H9 (cell line): ENCODE measurements around the gene TREML4. TPM values are rescaled to one million over a fixed set of nuclear protein-coding genes. Genes with fewer than 3 reads are reported as not detected.

Source experiments
- DNase-seq: peaks from one replicate; pipeline ENCODE4 v3.0.0-alpha.2; 2017
- H2AFZ ChIP-seq: one replicate; pipeline ENCODE4 v1.6.1; 2013; ENCODE audit warnings: mild to moderate bottlenecking, low read length, control low read depth, moderate library complexity
- H2AK5ac ChIP-seq: 2 replicates; pipeline ENCODE4 v1.6.1; 2013; ENCODE audit warnings: low read length, control low read depth, mixed read lengths; ENCODE audit not compliant: insufficient read length
- H2BK120ac ChIP-seq: one replicate; pipeline ENCODE4 v1.6.1; 2013; ENCODE audit warnings: low read depth, mild to moderate bottlenecking, low read length, control low read depth, inconsistent platforms; ENCODE audit not compliant: poor library complexity, severe bottlenecking
- H2BK12ac ChIP-seq: 2 replicates; pipeline ENCODE4 v1.6.1; 2013; ENCODE audit warnings: low read length, control low read depth, mixed read lengths, low read depth; ENCODE audit not compliant: insufficient read length
- H2BK15ac ChIP-seq: 2 replicates; pipeline ENCODE4 v1.6.1; 2013; ENCODE audit warnings: low read depth, low read length, control low read depth
- H2BK20ac ChIP-seq: one replicate; pipeline ENCODE4 v1.6.1; 2013; ENCODE audit warnings: low read depth, mild to moderate bottlenecking, low read length, control low read depth, inconsistent platforms; ENCODE audit not compliant: poor library complexity, severe bottlenecking
- H2BK5ac ChIP-seq: 2 replicates; pipeline ENCODE4 v1.6.1; 2013; ENCODE audit warnings: low read length, control low read depth, mixed read lengths; ENCODE audit not compliant: insufficient read length
- H3K14ac ChIP-seq: 2 replicates; pipeline ENCODE4 v1.6.1; 2013; ENCODE audit warnings: low read length, control low read depth; ENCODE audit not compliant: insufficient read depth
- H3K18ac ChIP-seq: 2 replicates; pipeline ENCODE4 v1.6.1; 2013; ENCODE audit warnings: low read depth, mild to moderate bottlenecking, mixed read lengths, low read length, control low read depth; ENCODE audit not compliant: insufficient read length
- H3K23ac ChIP-seq: 2 replicates; pipeline ENCODE4 v1.6.1; 2013; ENCODE audit warnings: low read length, control low read depth, mixed read lengths, low read depth; ENCODE audit not compliant: insufficient read length
- H3K23me2 ChIP-seq: 2 replicates; pipeline ENCODE4 v1.6.1; 2013; ENCODE audit warnings: low read depth, mild to moderate bottlenecking, mixed read lengths, low read length, control low read depth; ENCODE audit not compliant: insufficient read length, poor library complexity, severe bottlenecking
- H3K27ac ChIP-seq: 2 replicates; pipeline ENCODE4 v1.5.1; 2013; ENCODE audit warnings: low read length, control low read depth, mixed read lengths, low read depth; ENCODE audit not compliant: insufficient read length
- H3K27me3 ChIP-seq: 2 replicates; pipeline ENCODE4 v1.6.1; 2013; ENCODE audit warnings: low read length, control low read depth, inconsistent platforms; ENCODE audit not compliant: insufficient read depth
- H3K4ac ChIP-seq: 2 replicates; pipeline ENCODE4 v1.6.1; 2013; ENCODE audit warnings: low read depth, mild to moderate bottlenecking, control low read depth, inconsistent platforms, low read length, moderate library complexity
- H3K4me1 ChIP-seq: 2 replicates; pipeline ENCODE4 v1.6.1; 2013; ENCODE audit warnings: low read length, control low read depth, inconsistent platforms; ENCODE audit not compliant: insufficient read depth
- H3K4me2 ChIP-seq: 2 replicates; pipeline ENCODE4 v1.6.1; 2013; ENCODE audit warnings: low read length, control low read depth, mixed read lengths; ENCODE audit not compliant: insufficient read length, insufficient read depth
- H3K56ac ChIP-seq: 2 replicates; pipeline ENCODE4 v1.6.1; 2013; ENCODE audit warnings: low read depth, mild to moderate bottlenecking, mixed read lengths, low read length, control low read depth; ENCODE audit not compliant: insufficient read length
- H3K79me1 ChIP-seq: 2 replicates; pipeline ENCODE4 v1.6.1; 2013; ENCODE audit warnings: low read depth, mild to moderate bottlenecking, moderate library complexity, low read length, control low read depth, inconsistent platforms; ENCODE audit not compliant: insufficient read depth, poor library complexity, severe bottlenecking
- H3K79me2 ChIP-seq: 2 replicates; pipeline ENCODE4 v1.6.1; 2013; ENCODE audit warnings: low read length, control low read depth, inconsistent platforms; ENCODE audit not compliant: insufficient read depth
- H3K9ac ChIP-seq: 2 replicates; pipeline ENCODE4 v1.6.1; 2013; ENCODE audit warnings: low read length, control low read depth, mixed read lengths; ENCODE audit not compliant: insufficient read length; ENCODE audit errors: extremely low read depth
- H3K9me3 ChIP-seq: one replicate; pipeline ENCODE4 v1.6.1; 2013; ENCODE audit warnings: low read depth, low read length, inconsistent platforms; ENCODE audit not compliant: control insufficient read depth
- H3T11ph ChIP-seq: one replicate; pipeline ENCODE4 v1.6.1; 2013; ENCODE audit warnings: mild to moderate bottlenecking, low read length, control low read depth, inconsistent platforms
- H4K20me1 ChIP-seq: one replicate; pipeline ENCODE4 v1.6.1; 2013; ENCODE audit not compliant: control insufficient read depth, insufficient read length, insufficient read depth
- H4K5ac ChIP-seq: 2 replicates; pipeline ENCODE4 v1.6.1; 2013; ENCODE audit warnings: low read depth, mild to moderate bottlenecking, mixed read lengths, low read length, control low read depth; ENCODE audit not compliant: insufficient read length
- H4K8ac ChIP-seq: replicated peaks from 2 replicates; pipeline ENCODE4 v1.6.1; 2013; ENCODE audit warnings: low read length, control low read depth, mixed read lengths, low read depth; ENCODE audit not compliant: insufficient read length
- H4K91ac ChIP-seq: 2 replicates; pipeline ENCODE4 v1.6.1; 2013; ENCODE audit warnings: low read depth, mild to moderate bottlenecking, moderate library complexity, mixed read lengths, low read length, control low read depth; ENCODE audit not compliant: insufficient read length
- H3K27ac Mint-ChIP-seq, 3 experiments: 2 replicates in 2 of 3; 3 replicates in 1 of 3; pipeline ENCODE4 v1.8.0; 2020 to 2021; ENCODE audit warnings: mixed read lengths in 3 of 3, mild to moderate bottlenecking in 1 of 3, moderate library complexity in 1 of 3
- H3K27me3 Mint-ChIP-seq: 2 replicates; pipeline ENCODE4 v1.8.0; 2021; ENCODE audit warnings: low read depth, mild to moderate bottlenecking, moderate library complexity, mixed read lengths
- H3K36me3 Mint-ChIP-seq, 3 experiments: 2 replicates in 2 of 3; 3 replicates in 1 of 3; pipeline ENCODE4 v1.8.0; 2020 to 2021; ENCODE audit warnings: low read depth in 3 of 3, mixed read lengths in 3 of 3; ENCODE audit not compliant: insufficient read depth in 1 of 3
- H3K4me1 Mint-ChIP-seq, 2 experiments: 2 replicates each; pipeline ENCODE4 v1.8.0; 2020; ENCODE audit warnings: mixed read lengths in 2 of 2
- H3K4me3 Mint-ChIP-seq, 2 experiments: 2 replicates in 1 of 2; 3 replicates in 1 of 2; pipeline ENCODE4 v1.8.0; 2020 to 2021; ENCODE audit warnings: mild to moderate bottlenecking in 2 of 2, mixed read lengths in 2 of 2, moderate library complexity in 1 of 2
- H3K9me3 Mint-ChIP-seq, 2 experiments: 2 replicates in 1 of 2; 3 replicates in 1 of 2; pipeline ENCODE4 v1.8.0; 2020; ENCODE audit warnings: mild to moderate bottlenecking in 2 of 2, mixed read lengths in 2 of 2, moderate library complexity in 1 of 2
- CTCF ChIP-seq: fragments of 200-600 bp; sonication (generic); conservative IDR thresholded peaks from 3 replicates; pipeline ENCODE4 v1.8.0; 2021; ENCODE audit warnings: antibody characterized with exemption, mild to moderate bottlenecking
- WGBS: extraction: QIAGEN DNeasy Blood & Tissue Kit; methylation state at CpG from one replicate; pipeline ENCODE4 v1.1.7; 2013; ENCODE audit warnings: missing lambda C conversion rate, low lambda C conversion rate, mixed read lengths; ENCODE audit not compliant: insufficient read length; ENCODE audit errors: extremely low coverage; 5-methylcytosine and 5-hydroxymethylcytosine counted together
- total RNA-seq: library from RNA; stranded (reverse); gene quantifications from 2 replicates; pipeline ENCODE4 v1.2.1, GENCODE V29; 2021

The TREML4 gene
- total RNA-seq, 1 experiment from 2014 or later, result not detected

DNA sequence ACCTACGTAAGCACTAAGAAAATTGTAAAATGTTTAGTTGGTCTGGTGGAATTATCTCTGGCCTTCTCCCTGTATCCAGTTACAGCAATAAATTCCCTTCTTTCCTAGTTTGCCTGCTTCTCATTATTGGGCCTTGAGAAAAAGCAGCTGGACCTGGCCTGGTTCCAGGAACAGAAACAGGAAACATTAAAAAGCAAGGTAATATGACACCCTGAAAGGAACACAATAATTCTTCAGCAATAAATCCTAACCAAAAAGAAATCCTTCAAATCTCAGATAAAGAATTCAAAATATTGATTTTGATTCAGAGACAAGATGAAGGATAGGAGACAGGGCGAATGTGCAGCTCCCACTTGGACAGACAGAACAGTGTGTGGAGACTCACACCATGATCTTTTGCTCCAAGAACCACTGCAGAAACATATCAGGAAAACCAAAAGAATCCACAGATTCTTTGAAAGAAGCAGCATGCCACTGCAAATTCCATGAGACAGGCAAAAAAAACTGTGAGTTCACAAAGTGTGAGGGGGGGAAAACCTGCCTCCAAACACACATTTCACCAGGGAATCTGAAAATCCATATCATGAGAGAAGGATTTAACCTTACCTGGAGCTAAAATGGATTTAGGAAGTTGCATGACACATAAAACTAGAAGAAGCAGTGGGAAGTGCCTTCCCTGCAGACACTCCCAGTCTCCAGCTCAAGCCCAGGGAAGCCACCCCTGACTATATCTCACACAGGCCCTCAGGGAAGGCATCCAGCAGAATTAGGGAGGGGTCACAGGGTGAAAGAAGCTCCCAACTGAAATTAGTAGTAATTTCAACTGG, 29.4 kb downstream of the TREML4 start:
- H4K91ac ChIP-seq, result no peak overlapping the region
- no peak overlapping the region for H3K9ac ChIP-seq
- no peak overlapping the region for H2BK15ac ChIP-seq
- peaks cover 13% of the 10 kb centered on the region for H3K27me3 Mint-ChIP-seq
- no peak overlapping the region for H2BK5ac ChIP-seq
- H3K56ac ChIP-seq, result no peak overlapping the region
- H3K4me1 Mint-ChIP-seq, result no peaks in the 10 kb centered on the region
- no peak overlapping the region for H4K5ac ChIP-seq
- no peak overlapping the region for H3K18ac ChIP-seq
- no peaks in the 10 kb centered on the region for H4K20me1 ChIP-seq
- no peak for DNase-seq
- H2BK20ac ChIP-seq, result no peak overlapping the region
- H3K14ac ChIP-seq, result no peak overlapping the region
- H3K4me1 ChIP-seq, result no peaks in the 10 kb centered on the region
- H3K36me3 Mint-ChIP-seq, result no peaks in the 10 kb centered on the region
- H3K9me3 ChIP-seq, result no peaks in the 10 kb centered on the region
- no peak for TF ChIP-seq CTCF
- H3K23ac ChIP-seq, result no peak overlapping the region
- no peak overlapping the region for H2BK12ac ChIP-seq
- H3K79me1 ChIP-seq, result no peaks in the 10 kb centered on the region
- no peaks in the 10 kb centered on the region for H3K23me2 ChIP-seq
- no peak overlapping the region for H3K4me3 Mint-ChIP-seq
- no peak overlapping the region for H2AFZ ChIP-seq
- no peak overlapping the region for H3K4me2 ChIP-seq
- H3K9me3 Mint-ChIP-seq, result peaks cover 11 to 15% of the 10 kb centered on the region in 2 experiments
- no CpG with 5 or more reads among the region's 2 CpGs for WGBS
- H3K27me3 ChIP-seq, result no peaks in the 10 kb centered on the region
- no peak overlapping the region for H3K4ac ChIP-seq
- H3K79me2 ChIP-seq, result no peaks in the 10 kb centered on the region
- H2AK5ac ChIP-seq, result no peak overlapping the region
- no peak overlapping the region for H4K8ac ChIP-seq
- H3T11ph ChIP-seq, result no peak overlapping the region
- H3K27ac ChIP-seq, result no peak overlapping the region
- H3K27ac Mint-ChIP-seq, result peak overlapping the region in 1 of 3 experiments; percentile 34; a peak in 1 of 7 replicates
- no peak overlapping the region for H2BK120ac ChIP-seq
